Osteocyte (in vitro differentiated cells): ENCODE data around the gene SLC25A19. TPM values are rescaled to one million over a fixed set of nuclear protein-coding genes. Genes with fewer than 3 reads are reported as not detected.
A peak's percentile ranks its signal among the peaks of the same experiment; 100 is the strongest.

Source experiments
- DNase-seq: peaks from one replicate; pipeline ENCODE4 v3.0.0; 2021; ENCODE audit warnings: mixed read lengths; ENCODE audit not compliant: unreplicated experiment; ENCODE audit errors: extremely low spot score
- H3K27ac Mint-ChIP-seq: one replicate; pipeline ENCODE4 v1.8.0; 2021; ENCODE audit warnings: mild to moderate bottlenecking, mixed read lengths; ENCODE audit not compliant: unreplicated experiment
- H3K27me3 Mint-ChIP-seq: one replicate; pipeline ENCODE4 v1.8.0; 2021; ENCODE audit warnings: mixed read lengths; ENCODE audit not compliant: unreplicated experiment
- H3K36me3 Mint-ChIP-seq: one replicate; pipeline ENCODE4 v1.8.0; 2021; ENCODE audit warnings: mixed read lengths; ENCODE audit not compliant: unreplicated experiment
- H3K4me1 Mint-ChIP-seq: one replicate; pipeline ENCODE4 v1.8.0; 2021; ENCODE audit warnings: mixed read lengths; ENCODE audit not compliant: unreplicated experiment
- H3K4me3 Mint-ChIP-seq: one replicate; pipeline ENCODE4 v1.8.0; 2021; ENCODE audit warnings: mild to moderate bottlenecking, moderate library complexity, mixed read lengths; ENCODE audit not compliant: unreplicated experiment
- H3K9me3 Mint-ChIP-seq: one replicate; pipeline ENCODE4 v1.8.0; 2021; ENCODE audit warnings: mixed read lengths; ENCODE audit not compliant: unreplicated experiment
- total RNA-seq: library from RNA; stranded (reverse); gene quantifications from 2 replicates; pipeline ENCODE4 v1.2.1, GENCODE V29; 2021
- TF ChIP-seq, protein P1 (sequence below): fragments of 200-600 bp; sonication (generic); IDR thresholded peaks from 2 replicates; pipeline ENCODE4 v1.5.0; 2021; ENCODE audit warnings: antibody characterized with exemption, mild to moderate bottlenecking, moderate library complexity

SLC25A19 gene
- total RNA-seq, 1 donor from 2014 or later, result 8.6 TPM

DNA sequence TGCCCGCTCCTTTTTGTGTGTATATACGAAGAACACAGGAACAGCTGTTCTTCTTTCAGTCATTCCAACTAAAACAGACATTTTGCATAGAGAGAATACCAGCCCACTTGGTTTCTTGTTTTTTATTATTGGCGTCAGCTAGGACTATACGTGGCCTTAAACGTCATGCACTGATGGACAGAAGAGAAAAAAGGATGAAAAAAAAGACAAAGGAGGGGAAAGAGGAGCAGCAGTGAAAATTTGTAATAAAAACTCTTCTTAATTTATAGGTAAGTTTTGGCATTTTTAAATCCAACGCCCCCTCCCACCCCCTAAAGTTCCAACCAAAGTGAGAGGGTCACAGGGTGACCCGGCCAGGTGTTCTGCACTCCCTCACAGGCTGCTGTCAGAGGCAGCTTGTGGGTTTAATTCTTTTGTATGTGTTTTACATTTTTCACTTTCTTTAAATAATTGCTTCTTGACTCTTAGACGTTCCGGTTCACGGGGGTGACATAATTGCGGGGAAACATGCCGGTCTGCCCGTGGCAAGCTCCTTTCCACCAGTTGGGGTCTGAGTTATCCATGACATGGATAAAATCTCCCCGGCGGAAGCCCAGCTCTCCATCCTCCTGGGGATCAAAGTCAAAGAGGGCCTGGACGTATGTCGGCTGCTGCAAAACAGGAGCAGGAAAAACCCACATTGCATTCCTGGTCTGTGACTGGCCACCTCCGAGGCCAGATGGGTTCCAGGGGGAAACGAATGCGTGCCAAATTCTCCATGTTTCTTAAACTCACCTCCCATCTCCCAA lies 30.9 kb upstream of the SLC25A19 start:
- Mint-ChIP-seq H3K36me3 (peaks cover 27% of the 10 kb centered on the region), H3K4me1 (peaks cover 5% of the 10 kb centered on the region), H3K9me3 (no peaks in the 10 kb centered on the region), H3K27ac (no peak overlapping the region), H3K27me3 (no peaks in the 10 kb centered on the region), H3K4me3 (no peak overlapping the region)
- DNase-seq, result no peak
- TF ChIP-seq, protein P1, sequence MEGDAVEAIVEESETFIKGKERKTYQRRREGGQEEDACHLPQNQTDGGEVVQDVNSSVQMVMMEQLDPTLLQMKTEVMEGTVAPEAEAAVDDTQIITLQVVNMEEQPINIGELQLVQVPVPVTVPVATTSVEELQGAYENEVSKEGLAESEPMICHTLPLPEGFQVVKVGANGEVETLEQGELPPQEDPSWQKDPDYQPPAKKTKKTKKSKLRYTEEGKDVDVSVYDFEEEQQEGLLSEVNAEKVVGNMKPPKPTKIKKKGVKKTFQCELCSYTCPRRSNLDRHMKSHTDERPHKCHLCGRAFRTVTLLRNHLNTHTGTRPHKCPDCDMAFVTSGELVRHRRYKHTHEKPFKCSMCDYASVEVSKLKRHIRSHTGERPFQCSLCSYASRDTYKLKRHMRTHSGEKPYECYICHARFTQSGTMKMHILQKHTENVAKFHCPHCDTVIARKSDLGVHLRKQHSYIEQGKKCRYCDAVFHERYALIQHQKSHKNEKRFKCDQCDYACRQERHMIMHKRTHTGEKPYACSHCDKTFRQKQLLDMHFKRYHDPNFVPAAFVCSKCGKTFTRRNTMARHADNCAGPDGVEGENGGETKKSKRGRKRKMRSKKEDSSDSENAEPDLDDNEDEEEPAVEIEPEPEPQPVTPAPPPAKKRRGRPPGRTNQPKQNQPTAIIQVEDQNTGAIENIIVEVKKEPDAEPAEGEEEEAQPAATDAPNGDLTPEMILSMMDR, result no peak

DNA sequence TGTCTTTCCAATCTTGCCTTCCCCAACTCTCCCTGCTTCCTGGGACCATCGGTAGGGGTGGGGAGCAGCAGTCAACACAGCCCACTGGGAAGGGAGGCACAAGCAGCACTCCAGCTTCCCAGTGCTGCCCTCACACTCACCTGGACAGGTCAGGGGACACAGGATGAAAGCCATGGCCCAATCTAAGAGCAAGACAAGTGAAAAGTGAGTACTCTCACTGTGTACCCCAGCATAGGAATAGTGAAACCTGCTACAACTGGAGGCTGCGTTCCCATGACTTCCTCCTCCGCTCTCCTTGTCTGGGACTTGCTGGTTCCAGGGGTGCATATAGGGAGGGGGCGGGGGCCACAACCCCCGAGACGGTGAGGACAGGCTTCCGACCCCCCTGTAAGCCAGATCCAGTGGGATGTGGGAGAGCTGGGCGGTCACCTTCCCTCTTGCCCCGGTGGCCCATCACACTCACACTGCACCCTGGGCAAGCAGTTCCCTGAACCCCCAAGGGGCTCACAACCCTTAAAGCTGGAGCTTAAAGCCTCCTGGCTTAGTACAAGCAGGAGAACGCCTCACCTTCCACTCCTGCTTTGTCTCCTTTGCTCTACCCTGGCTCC lies 29.5 kb upstream of the SLC25A19 start:
- no peaks in the 10 kb centered on the region for H3K27me3 Mint-ChIP-seq
- no peak overlapping the region for H3K4me3 Mint-ChIP-seq
- peaks cover 25% of the 10 kb centered on the region for H3K36me3 Mint-ChIP-seq
- no peak for DNase-seq
- H3K9me3 Mint-ChIP-seq, result no peaks in the 10 kb centered on the region
- H3K27ac Mint-ChIP-seq, result no peak overlapping the region
- peaks cover 5% of the 10 kb centered on the region for H3K4me1 Mint-ChIP-seq
- TF ChIP-seq, protein P1, result no peak

DNA sequence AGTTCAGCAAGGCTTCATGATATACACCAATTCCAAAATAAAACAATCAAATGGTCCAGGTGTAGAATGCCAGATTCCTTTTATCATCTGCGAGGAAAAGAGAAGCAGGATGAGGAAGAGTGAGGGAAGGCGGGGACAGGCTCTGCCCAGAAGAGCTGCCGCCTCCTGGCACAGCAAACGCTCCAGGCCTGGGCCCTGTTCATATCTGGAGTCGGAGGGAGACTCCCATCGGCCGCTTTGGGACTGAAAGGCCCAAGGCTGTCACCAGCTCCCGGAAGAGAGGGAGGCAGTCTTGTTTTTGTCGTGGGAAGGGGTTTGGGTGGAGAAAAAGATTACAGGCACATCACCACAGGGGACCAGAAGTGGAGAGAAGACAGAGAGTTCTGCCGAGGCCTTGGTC lies 29.0 kb upstream of the SLC25A19 start:
- Mint-ChIP-seq H3K36me3 (peaks cover 23% of the 10 kb centered on the region), H3K27me3 (no peaks in the 10 kb centered on the region), H3K4me3 (no peak overlapping the region), H3K4me1 (peaks cover 2% of the 10 kb centered on the region), H3K9me3 (no peaks in the 10 kb centered on the region), H3K27ac (no peak overlapping the region)
- TF ChIP-seq, protein P1, result no peak
- DNase-seq, result no peak

DNA sequence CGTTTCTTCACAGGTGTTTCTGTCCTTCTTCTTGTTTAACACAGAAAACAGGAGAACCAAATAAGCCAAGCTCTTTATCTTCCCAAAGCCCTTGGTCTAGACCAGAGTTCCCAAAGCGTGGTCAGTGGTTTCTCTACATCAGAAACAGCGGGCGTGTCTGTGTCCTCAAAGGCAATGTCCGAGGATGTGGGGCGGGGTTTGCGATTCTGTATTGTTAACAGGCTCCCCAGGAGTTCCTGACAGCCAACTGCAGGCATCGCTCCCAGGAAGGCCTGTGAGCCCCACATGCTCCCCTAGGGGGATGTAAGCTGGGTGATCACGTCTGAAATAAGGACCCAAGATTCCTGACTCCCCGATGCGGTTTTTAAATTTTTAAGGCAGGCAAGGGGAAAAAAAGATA lies 28.4 kb upstream of the SLC25A19 start:
- Mint-ChIP-seq H3K27me3 (no peaks in the 10 kb centered on the region), H3K4me1 (no peaks in the 10 kb centered on the region), H3K36me3 (peaks cover 19% of the 10 kb centered on the region), H3K9me3 (no peaks in the 10 kb centered on the region), H3K27ac (no peak overlapping the region), H3K4me3 (no peak overlapping the region)
- TF ChIP-seq, protein P1, result no peak
- no peak for DNase-seq

DNA sequence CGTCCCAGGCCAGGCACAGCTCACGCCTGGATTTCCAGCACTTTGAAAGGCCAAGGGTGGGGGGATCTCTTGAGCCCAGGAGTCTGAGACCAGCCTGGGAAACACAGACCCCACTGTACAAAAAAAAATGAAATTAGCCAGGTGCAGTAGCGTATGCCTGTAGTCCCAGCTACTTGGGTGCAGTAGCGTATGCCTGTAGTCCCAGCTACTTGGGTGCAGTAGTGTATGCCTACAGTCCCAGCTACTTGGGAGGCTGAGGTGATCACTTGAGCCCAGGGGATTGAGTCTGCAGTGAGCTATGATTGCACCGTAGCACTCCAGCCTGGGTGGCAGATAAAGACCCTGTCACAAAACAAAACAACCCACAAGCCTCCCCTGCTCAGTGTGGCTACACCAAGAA lies 27.0 kb upstream of the SLC25A19 start:
- DNase-seq, result no peak
- H3K27me3 Mint-ChIP-seq, result no peaks in the 10 kb centered on the region
- H3K27ac Mint-ChIP-seq, result peak overlapping the region; percentile 34
- no peaks in the 10 kb centered on the region for H3K4me1 Mint-ChIP-seq
- H3K4me3 Mint-ChIP-seq, result no peak overlapping the region
- TF ChIP-seq, protein P1, result no peak
- H3K36me3 Mint-ChIP-seq, result peaks cover 15% of the 10 kb centered on the region
- no peaks in the 10 kb centered on the region for H3K9me3 Mint-ChIP-seq
